A673 (cell line): Measurements from ENCODE around the gene PGD. TPM values are rescaled to one million over a fixed set of nuclear protein-coding genes. Genes with fewer than 3 reads are reported as not detected.

Source experiments
- Bru-seq: library from RNA; stranded (reverse); fragments of 400-500 nt; gene quantifications from one replicate; lab custom pipeline; 2021; lab: Mats Ljungman, UMichigan
- BruChase-seq, 2 experiments: library from RNA; stranded (reverse); fragments of 400-500 nt; gene quantifications; one replicate each; lab custom pipeline; 2021; lab: Mats Ljungman, UMichigan
- BruUV-seq: library from RNA; stranded (reverse); fragments of 400-500 nt; replicated peaks from 2 replicates; lab custom pipeline; 2021; lab: Mats Ljungman, UMichigan
- CTCF ChIA-PET: fragments of 300-600 bp; sonication (Branson Sonifier 250); formaldehyde crosslinking; loops from one replicate; lab custom pipeline; 2022; ENCODE audit warnings: antibody characterized with exemption; lab: Charles Lee
- POLR2A ChIA-PET: fragments of 300-600 bp; sonication (Branson Sonifier 250); formaldehyde crosslinking; loops from one replicate; lab custom pipeline; 2022; ENCODE audit warnings: antibody characterized with exemption; ENCODE audit not compliant: low non-redundant PET; lab: Charles Lee
- DNase-seq: peaks from one replicate; pipeline ENCODE4 v3.0.0-alpha.2; 2015; ENCODE audit warnings: low spot score
- H3K27ac ChIP-seq: fragments of 200-600 bp; sonication (generic); 2 replicates; pipeline ENCODE4 v1.5.1; 2016; ENCODE audit warnings: mixed run types, low read depth, mild to moderate bottlenecking, mixed read lengths, antibody characterized with exemption, low read length; ENCODE audit not compliant: poor library complexity, severe bottlenecking
- H3K27me3 ChIP-seq: fragments of 200-600 bp; sonication (generic); replicated peaks from 2 replicates; pipeline ENCODE4 v1.6.1; 2017; ENCODE audit warnings: mixed run types, low read depth, mild to moderate bottlenecking, mixed read lengths, antibody characterized with exemption, low read length; ENCODE audit not compliant: insufficient read depth, poor library complexity
- H3K36me3 ChIP-seq: fragments of 200-600 bp; sonication (generic); 2 replicates; pipeline ENCODE4 v1.6.1; 2016; ENCODE audit warnings: mixed run types, mild to moderate bottlenecking, mixed read lengths, antibody characterized with exemption, low read length; ENCODE audit not compliant: insufficient read depth, poor library complexity, severe bottlenecking
- H3K4me1 ChIP-seq: fragments of 200-600 bp; sonication (generic); 2 replicates; pipeline ENCODE4 v1.6.1; 2017; ENCODE audit warnings: mixed run types, mild to moderate bottlenecking, mixed read lengths, antibody characterized with exemption, low read length; ENCODE audit not compliant: insufficient read depth, poor library complexity, severe bottlenecking
- H3K4me3 ChIP-seq: fragments of 200-600 bp; sonication (generic); 2 replicates; pipeline ENCODE4 v1.5.1; 2016; ENCODE audit warnings: low read depth, mixed run types, mild to moderate bottlenecking, mixed read lengths, low read length; ENCODE audit not compliant: poor library complexity, severe bottlenecking
- H3K9me3 ChIP-seq: fragments of 200-600 bp; sonication (generic); 2 replicates; pipeline ENCODE4 v1.6.1; 2016; ENCODE audit warnings: mixed run types, low read depth, mild to moderate bottlenecking, mixed read lengths, antibody characterized with exemption, low read length; ENCODE audit not compliant: poor library complexity, severe bottlenecking
- CTCF ChIP-seq: fragments of 300-800, 200-600 bp; sonication (generic); conservative IDR thresholded peaks from 2 replicates; pipeline ENCODE4 v1.5.1; 2017; ENCODE audit warnings: low read depth, mild to moderate bottlenecking, antibody characterized with exemption, low read length, moderate library complexity, mixed read lengths
- EZH2 ChIP-seq: fragments of 200-600 bp; sonication (generic); IDR thresholded peaks from 2 replicates; pipeline ENCODE4 v1.6.1; 2017; ENCODE audit warnings: borderline replicate concordance, low read depth, mild to moderate bottlenecking, mixed read lengths, antibody characterized with exemption, low read length; ENCODE audit not compliant: poor library complexity, severe bottlenecking
- intact Hi-C: fragments of 100-400 bp; cut with micrococcal nuclease; formaldehyde crosslinking; loops from one replicate; pipeline ENCODE4 v1.10.0; 2022; ENCODE audit not compliant: unreplicated experiment
- long read RNA-seq: library from polyadenylated mRNA; stranded (forward); transcript quantifications from one replicate; pipeline ENCODE4 v2.0.0, GENCODE V29; 2022
- total RNA-seq: library from RNA; stranded (reverse); gene quantifications from 2 replicates; pipeline ENCODE4 v1.2.3, GENCODE V29; 2021

Gene PGD
- total RNA-seq (423 and 451 TPM in 2 replicates), Bru-seq, nascent RNA (percentile 95 among the genes with signal in this experiment), BruChase-seq, experiment 1, labeled RNA remaining after a 2-hour chase (percentile 94 among the genes with signal in this experiment), BruChase-seq, experiment 2, labeled RNA remaining after a 6-hour chase (percentile 97 among the genes with signal in this experiment)
- long read RNA-seq, transcript PGD-201 (13 exons, 1,885 nt): major isoform, 506 of 543 reads
- long read RNA-seq, partial matches to known transcripts: 2 of 543 reads
- long read RNA-seq, other reads (novel, unspliced or antisense): 35 of 543 reads

- Histone ChIP-seq H3K36me3 (peaks cover 36% of the 10 kb centered on the region), H3K9me3 (no peaks in the 10 kb centered on the region), H3K27ac (peak within 1 kb of the TSS; percentile 94), H3K4me1 (peaks cover 18% of the 10 kb centered on the region), H3K4me3 (peak within 1 kb of the TSS; percentile 95), H3K27me3 (no peaks in the 10 kb centered on the region)
- intact Hi-C loops: loop anchor here (1.0 kb wide), 1 partner anchor 11 kb away; no protein-coding TSS in a partner anchor
- ChIA-PET CTCF (interaction anchor here (0.6 kb wide), 1 partner anchor 194 kb away, joined by 4 read pairs; no protein-coding TSS in a partner anchor), POLR2A (interaction anchor here (1.0 kb wide), 1 partner anchor 11 kb away, joined by 6 read pairs; no protein-coding TSS in a partner anchor)
- DNase-seq: peak; percentile 100
- BruUV-seq: no TSS peak
- TF ChIP-seq EZH2 (no peak), CTCF (no peak)
Observed at GRCh38 chr1:10398734-10399443, at the start of gene PGD. Gene PGD (plus strand): TSS chr1:10399064. CDS start chr1:10399118, 54 bp downstream.

- no peak for DNase-seq
- ChIA-PET POLR2A (no interaction called here), CTCF (no interaction called here)
- H3K4me1 ChIP-seq: no peaks in the 10 kb centered on the region
- H3K9me3 ChIP-seq: no peaks in the 10 kb centered on the region
- TF ChIP-seq CTCF (no peak), EZH2 (no peak)
- BruUV-seq: no TSS peak
- H3K4me3 ChIP-seq: no peak overlapping the region
- H3K27ac ChIP-seq: no peak overlapping the region
- intact Hi-C loops: no loop called here
- H3K36me3 ChIP-seq: peaks cover 15% of the 10 kb centered on the region
- no peaks in the 10 kb centered on the region for H3K27me3 ChIP-seq
Observed at GRCh38 chr1:10353282-10353681, 45.6 kb upstream of the PGD start.

GRCh38 chr1:10353693-10354092 is 45.2 kb upstream of the PGD start:
- Histone ChIP-seq H3K36me3 (peaks cover 11% of the 10 kb centered on the region), H3K27me3 (no peaks in the 10 kb centered on the region), H3K9me3 (no peaks in the 10 kb centered on the region), H3K4me3 (no peak overlapping the region), H3K4me1 (no peaks in the 10 kb centered on the region), H3K27ac (no peak overlapping the region)
- no peak for DNase-seq
- ChIA-PET CTCF (no interaction called here), POLR2A (no interaction called here)
- intact Hi-C loops: no loop called here
- TF ChIP-seq EZH2 (no peak), CTCF (no peak)
- BruUV-seq: no TSS peak
